HG02981 (cell line): ENCODE measurements around the gene ZNF655.
"Not testable (repeated sequence)": the region's sequence is repeated elsewhere in the genome, so short reads cannot be mapped to it uniquely, and the experiment has no call there.

Experiments used
- ATAC-seq: cut with Tn5 transposase; IDR thresholded peaks from one replicate; pipeline ENCODE4 v1.9.1; 2021; ENCODE audit warnings: mild to moderate bottlenecking, moderate library complexity; ENCODE audit not compliant: unreplicated experiment

ZNF655 gene

GRCh38 chr7:99559175-99559915 lies 903 bp downstream of the ZNF655 start:
- ATAC-seq = no peak

- ATAC-seq = no peak
Measured at GRCh38 chr7:99560834-99561736, 2.6 kb downstream of the ZNF655 start.

- ATAC-seq = no peak
Measured at GRCh38 chr7:99561737-99562051, 3.3 kb downstream of the ZNF655 start.

GRCh38 chr7:99562114-99562784 lies 3.8 kb downstream of the ZNF655 start:
- ATAC-seq = no peak

- no peak for ATAC-seq
Measured at GRCh38 chr7:99562832-99563231, 4.4 kb downstream of the ZNF655 start.

- no peak for ATAC-seq
Measured at GRCh38 chr7:99563650-99564049, 5.2 kb downstream of the ZNF655 start.

GRCh38 chr7:99568770-99569169 lies 10.3 kb downstream of the ZNF655 start:
- not testable (repeated sequence) for ATAC-seq

- ATAC-seq = no peak
Measured at GRCh38 chr7:99571768-99572167, 13.3 kb downstream of the ZNF655 start.

GRCh38 chr7:99573257-99573656 lies 14.8 kb downstream of the ZNF655 start:
- no peak for ATAC-seq

GRCh38 chr7:99576251-99576650 lies 17.8 kb downstream of the ZNF655 start:
- ATAC-seq = no peak

- ATAC-seq = no peak
Measured at GRCh38 chr7:99579281-99579955, 21.0 kb downstream of the ZNF655 start.

GRCh38 chr7:99579956-99580777 lies 21.7 kb downstream of the ZNF655 start:
- ATAC-seq = no peak

- not testable (repeated sequence) for ATAC-seq
Measured at GRCh38 chr7:99580778-99581332, 22.4 kb downstream of the ZNF655 start.

- ATAC-seq = no peak
Measured at GRCh38 chr7:99588868-99589267, 30.4 kb downstream of the ZNF655 start.

GRCh38 chr7:99594948-99595745 lies 36.7 kb downstream of the ZNF655 start:
- no peak for ATAC-seq

- no peak for ATAC-seq
Measured at GRCh38 chr7:99596408-99596955, 38.0 kb downstream of the ZNF655 start.

- no peak for ATAC-seq
Measured at GRCh38 chr7:99597762-99598501, 39.5 kb downstream of the ZNF655 start, which contains the start of gene TMEM225B. TSS of gene TMEM225B (plus strand) at chr7:99598267. CDS start at chr7:99604389, 6,122 bp downstream.

- ATAC-seq = no peak
Measured at GRCh38 chr7:99599836-99600235, 41.4 kb downstream of the ZNF655 start.
